OCI-LY1 (cell line): ENCODE results near the gene ARHGEF17.

Experiments
- H2AFZ ChIP-seq: fragments of 200-600 bp; sonication (generic), shearing (Covaris generic); 2 replicates; pipeline ENCODE4 v1.6.0; 2014; ENCODE audit warnings: antibody characterized with exemption, mild to moderate bottlenecking, low read length
- H3F3A ChIP-seq: fragments of 200-600 bp; sonication (generic), shearing (Covaris generic); 2 replicates; pipeline ENCODE4 v1.6.0; 2014; ENCODE audit warnings: mild to moderate bottlenecking, antibody characterized with exemption, low read length, moderate library complexity; ENCODE audit not compliant: insufficient read depth
- H3K27ac ChIP-seq: fragments of 200-600 bp; sonication (generic); 2 replicates; pipeline ENCODE4 v1.5.1; 2014; ENCODE audit warnings: low read length, mixed run types, mild to moderate bottlenecking, low read depth; ENCODE audit not compliant: poor library complexity, severe bottlenecking
- H3K27me3 ChIP-seq: fragments of 200-600 bp; sonication (generic); 2 replicates; pipeline ENCODE4 v1.6.0; 2014; ENCODE audit warnings: antibody characterized with exemption, mild to moderate bottlenecking, low read length, moderate library complexity; ENCODE audit not compliant: insufficient read depth
- H3K36me3 ChIP-seq: fragments of 200-600 bp; sonication (generic); 2 replicates; pipeline ENCODE4 v1.6.1; 2014; ENCODE audit warnings: mild to moderate bottlenecking, antibody characterized with exemption, low read length, moderate library complexity, mixed read lengths; ENCODE audit not compliant: insufficient read depth
- H3K4me1 ChIP-seq: fragments of 200-600 bp; sonication (generic); 2 replicates; pipeline ENCODE4 v1.5.1; 2014; ENCODE audit warnings: mild to moderate bottlenecking, low read length, moderate library complexity; ENCODE audit not compliant: insufficient read depth, severe bottlenecking
- H3K4me2 ChIP-seq: fragments of 200-600 bp; sonication (generic), shearing (Covaris generic); 2 replicates; pipeline ENCODE4 v1.6.1; 2014; ENCODE audit warnings: low read length
- H3K4me3 ChIP-seq: fragments of 200-600 bp; sonication (generic); 2 replicates; pipeline ENCODE4 v1.5.1; 2014; ENCODE audit warnings: low read length, low read depth, mild to moderate bottlenecking, mixed read lengths; ENCODE audit not compliant: poor library complexity, severe bottlenecking
- H3K79me2 ChIP-seq: fragments of 200-600 bp; shearing (Covaris generic); 2 replicates; pipeline ENCODE4 v1.6.1; 2016; ENCODE audit warnings: mixed run types, low read length, mixed read lengths; ENCODE audit not compliant: insufficient read depth
- H3K9ac ChIP-seq: fragments of 200-600 bp; sonication (generic), shearing (Covaris generic); 2 replicates; pipeline ENCODE4 v1.6.1; 2014; ENCODE audit warnings: mild to moderate bottlenecking, low read length, mixed read lengths
- H3K9me2 ChIP-seq: fragments of 200-600 bp; sonication (generic), shearing (Covaris generic); 2 replicates; pipeline ENCODE4 v1.6.1; 2014; ENCODE audit warnings: low read depth, mild to moderate bottlenecking, low read length, mixed read lengths
- H3K9me3 ChIP-seq: fragments of 200-600 bp; shearing (Covaris generic); 2 replicates; pipeline ENCODE4 v1.6.1; 2014; ENCODE audit warnings: low read length, mixed read lengths
- H4K20me1 ChIP-seq: fragments of 200-600 bp; sonication (generic), shearing (Covaris generic); 2 replicates; pipeline ENCODE4 v1.6.0; 2016; ENCODE audit warnings: mild to moderate bottlenecking, low read length; ENCODE audit not compliant: insufficient read depth
- EZH2 ChIP-seq: fragments of 200-600 bp; sonication (generic), shearing (Covaris generic); IDR thresholded peaks from 2 replicates; pipeline ENCODE4 v1.8.0; 2017; ENCODE audit warnings: borderline replicate concordance, mixed run types, mild to moderate bottlenecking, antibody characterized with exemption, low read length, moderate library complexity, mixed read lengths
- TF ChIP-seq, protein P1 (sequence below): fragments of 200-600 bp; sonication (generic), shearing (Covaris generic); IDR thresholded peaks from 2 replicates; pipeline ENCODE4 v1.5.1; 2017; ENCODE audit warnings: mild to moderate bottlenecking, antibody characterized with exemption, low read length, moderate library complexity, mixed read lengths

ARHGEF17 gene

GRCh38 chr11:73355109-73355508, 47.0 kb downstream of the ARHGEF17 start:
- no peaks in the 10 kb centered on the region for H3K9me3 ChIP-seq
- no peak overlapping the region for H3K4me2 ChIP-seq
- no peak for TF ChIP-seq EZH2
- TF ChIP-seq, protein P1, sequence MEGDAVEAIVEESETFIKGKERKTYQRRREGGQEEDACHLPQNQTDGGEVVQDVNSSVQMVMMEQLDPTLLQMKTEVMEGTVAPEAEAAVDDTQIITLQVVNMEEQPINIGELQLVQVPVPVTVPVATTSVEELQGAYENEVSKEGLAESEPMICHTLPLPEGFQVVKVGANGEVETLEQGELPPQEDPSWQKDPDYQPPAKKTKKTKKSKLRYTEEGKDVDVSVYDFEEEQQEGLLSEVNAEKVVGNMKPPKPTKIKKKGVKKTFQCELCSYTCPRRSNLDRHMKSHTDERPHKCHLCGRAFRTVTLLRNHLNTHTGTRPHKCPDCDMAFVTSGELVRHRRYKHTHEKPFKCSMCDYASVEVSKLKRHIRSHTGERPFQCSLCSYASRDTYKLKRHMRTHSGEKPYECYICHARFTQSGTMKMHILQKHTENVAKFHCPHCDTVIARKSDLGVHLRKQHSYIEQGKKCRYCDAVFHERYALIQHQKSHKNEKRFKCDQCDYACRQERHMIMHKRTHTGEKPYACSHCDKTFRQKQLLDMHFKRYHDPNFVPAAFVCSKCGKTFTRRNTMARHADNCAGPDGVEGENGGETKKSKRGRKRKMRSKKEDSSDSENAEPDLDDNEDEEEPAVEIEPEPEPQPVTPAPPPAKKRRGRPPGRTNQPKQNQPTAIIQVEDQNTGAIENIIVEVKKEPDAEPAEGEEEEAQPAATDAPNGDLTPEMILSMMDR: no peak
- H3K79me2 ChIP-seq: no peaks in the 10 kb centered on the region
- no peaks in the 10 kb centered on the region for H4K20me1 ChIP-seq
- no peak overlapping the region for H3K4me3 ChIP-seq
- no peak overlapping the region for H2AFZ ChIP-seq
- no peaks in the 10 kb centered on the region for H3K9me2 ChIP-seq
- 0 out of 2 replicates have a peak, but pooled peaks cover 5% of the 10 kb centered on the region for H3K27me3 ChIP-seq
- H3F3A ChIP-seq: no peaks in the 10 kb centered on the region
- no peaks in the 10 kb centered on the region for H3K4me1 ChIP-seq
- H3K27ac ChIP-seq: no peak overlapping the region
- H3K9ac ChIP-seq: no peak overlapping the region
- no peaks in the 10 kb centered on the region for H3K36me3 ChIP-seq

GRCh38 chr11:73356979-73357860, 49.1 kb downstream of the ARHGEF17 start:
- Histone ChIP-seq H3F3A (no peaks in the 10 kb centered on the region), H3K36me3 (no peaks in the 10 kb centered on the region), H3K4me1 (peaks cover under 1% of the 10 kb centered on the region), H3K4me2 (no peak overlapping the region), H3K4me3 (no peak overlapping the region), H3K9me2 (no peaks in the 10 kb centered on the region), H4K20me1 (no peaks in the 10 kb centered on the region), H3K27me3 (0 out of 2 replicates have a peak, but pooled peaks cover 5% of the 10 kb centered on the region), H3K9ac (no peak overlapping the region), H3K27ac (no peak overlapping the region), H3K79me2 (no peaks in the 10 kb centered on the region), H2AFZ (no peak overlapping the region), H3K9me3 (no peaks in the 10 kb centered on the region)
- TF ChIP-seq EZH2: no peak
- TF ChIP-seq, protein P1: no peak

DNA sequence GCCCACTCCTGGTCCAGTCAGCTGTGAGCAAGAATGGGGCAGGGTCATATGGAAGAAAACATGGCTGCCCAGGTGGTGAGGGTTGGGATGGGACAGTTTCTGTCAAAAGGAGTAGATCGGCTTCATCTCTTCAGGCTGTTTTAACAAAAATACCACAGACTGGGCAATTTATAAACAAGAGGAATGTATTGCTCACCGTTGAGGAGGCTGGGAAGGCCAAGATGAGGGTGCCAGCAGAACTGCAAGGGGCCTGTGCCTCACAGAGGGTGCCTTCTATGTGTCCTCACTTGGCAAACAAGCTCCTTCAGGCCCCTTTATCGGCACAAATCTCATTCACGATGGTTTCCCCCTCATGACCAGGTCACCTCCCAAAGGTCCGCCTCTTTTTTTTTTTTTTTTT, 50.0 kb downstream of the ARHGEF17 start:
- H4K20me1 ChIP-seq: no peaks in the 10 kb centered on the region
- H3K4me3 ChIP-seq: no peak overlapping the region
- H3K36me3 ChIP-seq: no peaks in the 10 kb centered on the region
- H3F3A ChIP-seq: no peaks in the 10 kb centered on the region
- H3K4me1 ChIP-seq: peaks cover 4% of the 10 kb centered on the region
- no peak overlapping the region for H3K9ac ChIP-seq
- TF ChIP-seq, protein P1: no peak
- no peak for TF ChIP-seq EZH2
- H2AFZ ChIP-seq: no peak overlapping the region
- no peaks in the 10 kb centered on the region for H3K27me3 ChIP-seq
- no peaks in the 10 kb centered on the region for H3K9me2 ChIP-seq
- no peaks in the 10 kb centered on the region for H3K79me2 ChIP-seq
- H3K4me2 ChIP-seq: no peak overlapping the region
- H3K27ac ChIP-seq: no peak overlapping the region
- H3K9me3 ChIP-seq: no peaks in the 10 kb centered on the region
